ENCODE results near the gene CBLN3.

DNA sequence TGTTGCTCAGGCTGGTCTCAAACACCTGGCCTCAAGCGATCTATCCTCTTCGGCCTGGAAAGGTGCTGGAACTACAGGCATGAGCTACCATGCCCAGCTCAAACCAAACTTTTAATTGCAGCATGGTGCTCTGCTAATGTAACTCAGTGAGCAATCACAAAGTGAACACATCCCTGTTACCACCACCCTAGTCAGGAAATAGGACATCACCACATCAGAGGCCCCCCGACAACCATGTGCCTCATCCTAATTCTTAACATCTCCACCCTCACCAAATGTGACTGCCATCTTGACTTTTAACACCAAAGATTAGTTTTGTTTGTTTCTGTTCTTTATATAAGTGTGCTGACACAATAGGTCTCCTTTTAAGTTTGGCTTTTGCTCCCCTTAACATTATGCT, 35.9 kb upstream of the CBLN3 start:
- TF ChIP-seq POLR2A (IDR thresholded peaks at IDR 0.05; ENCODE audit: low read length) (no peak), GATA1 (IDR thresholded peaks at IDR 0.05; ENCODE audit: low read depth, low read length) (no peak)

Data from erythroblast (primary cell).